HL-60 (cell line): Measurements from ENCODE around the gene HAP1.

Experiments used
- DNase-seq, 2 experiments: peaks; one replicate each; pipeline ENCODE4 v3.0.0-alpha.2; 2010 to 2020; ENCODE audit warnings: low read depth in 1 of 2, low spot score in 1 of 2
- H3K27ac ChIP-seq: fragments of 250-450 bp; sonication (Bioruptor Pico); replicated peaks from 2 replicates; pipeline ENCODE4 v1.5.1; 2020; ENCODE audit warnings: mild to moderate bottlenecking, moderate library complexity
- H3K27me3 ChIP-seq: fragments of 250-450 bp; sonication (Bioruptor Pico); 2 replicates; pipeline ENCODE4 v1.5.1; 2021; ENCODE audit warnings: mild to moderate bottlenecking, moderate library complexity; ENCODE audit not compliant: insufficient read depth, poor library complexity, severe bottlenecking
- H3K4me3 ChIP-seq: replicated peaks from 2 replicates; pipeline ENCODE4 v1.5.1; 2011; ENCODE audit warnings: mild to moderate bottlenecking, control low read depth, low read length; ENCODE audit not compliant: insufficient read depth
- CTCF ChIP-seq: IDR thresholded peaks from one replicate; pipeline ENCODE4 v1.5.1; 2011; ENCODE audit warnings: low read length, control low read depth, inconsistent platforms; ENCODE audit not compliant: insufficient read depth
- GABPA ChIP-seq: IDR thresholded peaks from 2 replicates; pipeline ENCODE4 v1.6.1; 2012; ENCODE audit warnings: low read depth
- POLR2AphosphoS5 ChIP-seq: IDR thresholded peaks from 2 replicates; pipeline ENCODE4 v1.6.1; 2012; ENCODE audit warnings: low read depth
- REST ChIP-seq: IDR thresholded peaks from 2 replicates; pipeline ENCODE4 v1.6.1; 2012; ENCODE audit warnings: low read depth; ENCODE audit not compliant: insufficient replicate concordance
- SPI1 ChIP-seq: IDR thresholded peaks from 2 replicates; pipeline ENCODE4 v1.6.1; 2012; ENCODE audit warnings: low read depth, mild to moderate bottlenecking, borderline replicate concordance

The HAP1 gene

GRCh38 chr17:41728056-41728455 lies 6.4 kb downstream of the HAP1 start:
- H3K27ac ChIP-seq, result no peak overlapping the region
- peaks cover 13% of the 10 kb centered on the region for H3K27me3 ChIP-seq
- TF ChIP-seq CTCF, result no peak
- TF ChIP-seq REST, result no peak
- TF ChIP-seq SPI1, result no peak
- TF ChIP-seq POLR2AphosphoS5, result no peak
- TF ChIP-seq GABPA, result no peak
- no peak overlapping the region for H3K4me3 ChIP-seq
- no peak for DNase-seq

GRCh38 chr17:41725134-41725533 lies 9.3 kb downstream of the HAP1 start:
- DNase-seq, result no peak
- Histone ChIP-seq H3K4me3 (no peak overlapping the region), H3K27me3 (no peaks in the 10 kb centered on the region), H3K27ac (no peak overlapping the region)
- TF ChIP-seq CTCF (no peak), GABPA (no peak), REST (no peak), SPI1 (no peak), POLR2AphosphoS5 (no peak)

GRCh38 chr17:41724476-41725050 lies 9.9 kb downstream of the HAP1 start:
- no peak for DNase-seq
- H3K4me3 ChIP-seq, result no peak overlapping the region
- no peak overlapping the region for H3K27ac ChIP-seq
- TF ChIP-seq REST (no peak), POLR2AphosphoS5 (no peak), GABPA (no peak), CTCF (no peak), SPI1 (no peak)
- no peaks in the 10 kb centered on the region for H3K27me3 ChIP-seq
